ENCODE results near the gene SOD1. TPM values are rescaled to one million over a fixed set of nuclear protein-coding genes. Genes with fewer than 3 reads are reported as not detected.

Gene SOD1
- total and polyA plus RNA-seq, 2 of the 8 experiments (the other 6 are each of a cell fraction or from before 2014, with no cell fraction given): 192 to 226 TPM

GRCh38 chr21:31659286-31659535 lies 282 bp upstream of the SOD1 start:
- Histone ChIP-seq H2BK12ac (ENCODE audit: low read depth, low read length) (peak overlapping the region; percentile 50; the same call in 1 of the 2 replicates), H3K4me3 (ENCODE audit: extremely low read depth in 1 of 4, insufficient read depth in 2 of 4, low read depth in 3 of 4, low read length in 4 of 4) (peak overlapping the region; percentile 69 to 79 (median 74); a peak in 7 of 8 replicates), H3K18ac (ENCODE audit: extremely low read depth, low read length) (no peak overlapping the region), H4K91ac (replicated peaks; ENCODE audit: insufficient read length, low read length) (peak overlapping the region; percentile 69), H3K4me2 (ENCODE audit: insufficient read depth in 1 of 2, low read depth in 2 of 2, low read length in 2 of 2) (peak overlapping the region; percentile 71 to 91), H3K56ac (replicated peaks; ENCODE audit: insufficient read length, low read depth, low read length) (no peak overlapping the region), H3K36me3 (ENCODE audit: control insufficient read depth in 2 of 4, insufficient read depth in 4 of 4, low read length in 3 of 4) (peaks cover 0 to 14% (median 0%) of the 10 kb centered on the region in 4 experiments; a peak in 1 of 8 replicates), H4K20me1 (replicated peaks in 1 of 2; ENCODE audit: control insufficient read depth in 1 of 2, insufficient read depth in 2 of 2, low read length in 2 of 2) (peaks cover 0 to 7% of the 10 kb centered on the region in 2 experiments), H4K8ac (ENCODE audit: extremely low read depth, insufficient read depth, low read length) (peak overlapping the region; percentile 72; the same call in 1 of the 2 replicates), H3K14ac (ENCODE audit: insufficient read length) (no peak overlapping the region), H2BK20ac (ENCODE audit: low read length) (no peak overlapping the region), H3K79me1 (ENCODE audit: low read depth, low read length) (peaks cover 8% of the 10 kb centered on the region), H3K23ac (ENCODE audit: insufficient read length) (no peak overlapping the region), H2BK15ac (ENCODE audit: low read length) (no peak overlapping the region), H3K27ac (ENCODE audit: low read depth, low read length) (no peak overlapping the region), H3K9ac (replicated peaks in 1 of 4; ENCODE audit: extremely low read depth in 1 of 4, low read depth in 3 of 4, low read length in 3 of 4) (peak overlapping the region in 1 of 4 experiments; percentile 62; a peak in 1 of 7 replicates), H2AFZ (ENCODE audit: low read length) (peak overlapping the region; percentile 89), H3K4me1 (replicated peaks in 1 of 4; ENCODE audit: control insufficient read depth in 3 of 4, insufficient read depth in 4 of 4, low read length in 3 of 4) (peaks cover 0 to 1% (median 0%) of the 10 kb centered on the region in 4 experiments; a peak in 3 of 7 replicates), H3K23me2 (ENCODE audit: low read depth, low read length) (no peaks in the 10 kb centered on the region; the same call in 1 of the 2 replicates), H2AK5ac (ENCODE audit: low read depth, low read length) (no peak overlapping the region), H3K27me3 (replicated peaks in 1 of 4; ENCODE audit: control insufficient read depth in 3 of 4, extremely low read depth in 1 of 4, insufficient read depth in 3 of 4, low read length in 3 of 4) (no peaks in the 10 kb centered on the region), H3K79me2 (ENCODE audit: control insufficient read depth in 1 of 2, insufficient read depth in 2 of 2, low read length in 2 of 2) (peaks cover 0 to 39% of the 10 kb centered on the region in 2 experiments; a peak in 2 of 4 replicates), H3K9me3 (ENCODE audit: insufficient read depth in 2 of 2, low read depth in 1 of 2, low read length in 1 of 2) (peaks cover 0 to 2% of the 10 kb centered on the region in 2 experiments; a peak in 1 of 4 replicates), H3K4ac (replicated peaks; ENCODE audit: insufficient read length, low read depth, low read length) (no peak overlapping the region), H4K5ac (ENCODE audit: insufficient read length, low read depth, low read length) (no peak overlapping the region), H2BK5ac (ENCODE audit: low read depth, low read length) (no peak overlapping the region; the same call in 1 of the 2 replicates), H2BK120ac (replicated peaks; ENCODE audit: low read depth, low read length) (no peak overlapping the region)
- TF ChIP-seq ASH2L (IDR thresholded peaks at IDR 0.05; ENCODE audit: low read length): peak; percentile 64
- no peak for TF ChIP-seq NRF1 (IDR thresholded peaks at IDR 0.05; ENCODE audit: low read depth, low read length)
- TF ChIP-seq EGR1 (IDR thresholded peaks at IDR 0.05; ENCODE audit: borderline replicate concordance, low read depth, low read length): 0 out of 2 replicates have a peak, but pooled peaks have one; percentile 27
- ChIA-PET POLR2A (ENCODE audit: partially characterized antibody) (no interaction called here), CTCF (ENCODE audit: partially characterized antibody) (no interaction called here)
- FAIRE-seq (no peak), DNase-seq (ENCODE audit: low read depth in 1 of 2, low spot score in 2 of 2) (no peak)
- WGBS, 2 experiments (ENCODE audit: extremely low coverage in 1 of 2, insufficient coverage in 1 of 2, insufficient read length in 1 of 2, insufficient replicate concordance in 2 of 2, low coverage in 1 of 2, low lambda C conversion rate in 2 of 2, missing lambda C conversion rate in 1 of 2): 7% methylated on average over 18 of the region's 18 CpGs; no CpG with 5 or more reads in 1 of the 2 experiments
